Measurements from ENCODE around the gene FAAH.

The FAAH gene

GRCh38 chr1:46400421-46400820 lies 6.3 kb downstream of the FAAH start:
- DNase-seq = no peak

GRCh38 chr1:46401154-46401913 lies 7.2 kb downstream of the FAAH start:
- peak in 5 of 56 donors; percentile 26 to 55 (median 44) for DNase-seq

- DNase-seq = peak in 55 of 56 donors; percentile 28 to 91 (median 77)
Observed at GRCh38 chr1:46401964-46402626, 8.0 kb downstream of the FAAH start.

GRCh38 chr1:46403916-46404315 lies 9.8 kb downstream of the FAAH start:
- no peak for DNase-seq

GRCh38 chr1:46404482-46405196 lies 10.5 kb downstream of the FAAH start:
- DNase-seq = no peak

- no peak for DNase-seq
Observed at GRCh38 chr1:46405197-46405555, 11.1 kb downstream of the FAAH start.

- no peak for DNase-seq
Observed at GRCh38 chr1:46405724-46406123, 11.6 kb downstream of the FAAH start.

GRCh38 chr1:46406881-46407608 lies 12.9 kb downstream of the FAAH start:
- DNase-seq = no peak

- DNase-seq = no peak
Observed at GRCh38 chr1:46407636-46408035, 13.5 kb downstream of the FAAH start.

- no peak for DNase-seq
Observed at GRCh38 chr1:46408356-46409062, 14.4 kb downstream of the FAAH start.

- DNase-seq = no peak
Observed at GRCh38 chr1:46409063-46409372, 14.9 kb downstream of the FAAH start.

GRCh38 chr1:46410156-46411009 lies 16.3 kb downstream of the FAAH start:
- DNase-seq = no peak

- no peak for DNase-seq
Observed at GRCh38 chr1:46411010-46411405, 16.9 kb downstream of the FAAH start.

GRCh38 chr1:46411601-46412341 lies 17.7 kb downstream of the FAAH start:
- DNase-seq = no peak

GRCh38 chr1:46412893-46413595 lies 18.9 kb downstream of the FAAH start:
- DNase-seq = peak in 2 of 56 donors; percentile 4 to 29

- DNase-seq = peak in 9 of 56 donors; percentile 6 to 53 (median 24)
Observed at GRCh38 chr1:46413596-46413985, 19.5 kb downstream of the FAAH start.

- no peak for DNase-seq
Observed at GRCh38 chr1:46415514-46415913, 21.4 kb downstream of the FAAH start.

GRCh38 chr1:46418976-46419375 lies 24.9 kb downstream of the FAAH start:
- no peak for DNase-seq

GRCh38 chr1:46420533-46420915 lies 26.4 kb downstream of the FAAH start:
- no peak for DNase-seq

All from amygdala (tissue), 56 donors.